Epithelial cell of proximal tubule (primary cell): Measurements from ENCODE around the gene ZNF146. TPM values are rescaled to one million over a fixed set of nuclear protein-coding genes. Genes with fewer than 3 reads are reported as not detected.

Source experiments
- DNase-seq: peaks from one replicate; pipeline ENCODE4 v3.0.0-alpha.2; 2011; ENCODE audit warnings: low read depth
- H3K4me3 ChIP-seq: 2 replicates; pipeline ENCODE4 v1.5.1; 2011; ENCODE audit warnings: low read depth, mild to moderate bottlenecking, low read length
- total RNA-seq: library from RNA; depleted of rRNA; stranded (reverse); fragments of >200 nt; gene quantifications from 2 replicates; pipeline ENCODE4 v1.2.3, GENCODE V29; 2015
- TF ChIP-seq, protein P1 (sequence below): conservative IDR thresholded peaks from 2 replicates; pipeline ENCODE4 v1.5.1; 2012; ENCODE audit warnings: low read depth, mild to moderate bottlenecking, low read length

The ZNF146 gene
- total RNA-seq, 1 donor from 2014 or later, result 103 TPM

DNA sequence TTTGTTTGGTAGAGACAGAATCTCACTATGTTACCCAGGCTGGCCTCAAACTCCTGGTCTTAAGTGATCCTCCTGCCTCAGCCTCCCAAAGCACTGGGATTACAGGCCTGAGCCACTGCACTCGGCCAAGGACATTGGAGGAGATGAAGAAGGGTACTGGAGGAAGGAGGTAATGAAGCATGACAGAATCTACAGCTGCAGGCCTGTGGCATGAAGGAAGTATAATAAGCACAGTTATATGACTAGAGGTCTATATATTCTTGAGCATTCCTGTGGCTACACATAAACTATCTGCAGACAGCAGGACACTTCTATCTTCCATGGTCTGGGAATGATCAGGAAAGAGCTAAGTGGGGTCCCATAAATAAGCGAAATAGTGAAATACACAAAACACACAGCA is 18.7 kb upstream of the ZNF146 start:
- H3K4me3 ChIP-seq, result no peak overlapping the region
- DNase-seq, result no peak
- TF ChIP-seq, protein P1, sequence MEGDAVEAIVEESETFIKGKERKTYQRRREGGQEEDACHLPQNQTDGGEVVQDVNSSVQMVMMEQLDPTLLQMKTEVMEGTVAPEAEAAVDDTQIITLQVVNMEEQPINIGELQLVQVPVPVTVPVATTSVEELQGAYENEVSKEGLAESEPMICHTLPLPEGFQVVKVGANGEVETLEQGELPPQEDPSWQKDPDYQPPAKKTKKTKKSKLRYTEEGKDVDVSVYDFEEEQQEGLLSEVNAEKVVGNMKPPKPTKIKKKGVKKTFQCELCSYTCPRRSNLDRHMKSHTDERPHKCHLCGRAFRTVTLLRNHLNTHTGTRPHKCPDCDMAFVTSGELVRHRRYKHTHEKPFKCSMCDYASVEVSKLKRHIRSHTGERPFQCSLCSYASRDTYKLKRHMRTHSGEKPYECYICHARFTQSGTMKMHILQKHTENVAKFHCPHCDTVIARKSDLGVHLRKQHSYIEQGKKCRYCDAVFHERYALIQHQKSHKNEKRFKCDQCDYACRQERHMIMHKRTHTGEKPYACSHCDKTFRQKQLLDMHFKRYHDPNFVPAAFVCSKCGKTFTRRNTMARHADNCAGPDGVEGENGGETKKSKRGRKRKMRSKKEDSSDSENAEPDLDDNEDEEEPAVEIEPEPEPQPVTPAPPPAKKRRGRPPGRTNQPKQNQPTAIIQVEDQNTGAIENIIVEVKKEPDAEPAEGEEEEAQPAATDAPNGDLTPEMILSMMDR, result no peak

DNA sequence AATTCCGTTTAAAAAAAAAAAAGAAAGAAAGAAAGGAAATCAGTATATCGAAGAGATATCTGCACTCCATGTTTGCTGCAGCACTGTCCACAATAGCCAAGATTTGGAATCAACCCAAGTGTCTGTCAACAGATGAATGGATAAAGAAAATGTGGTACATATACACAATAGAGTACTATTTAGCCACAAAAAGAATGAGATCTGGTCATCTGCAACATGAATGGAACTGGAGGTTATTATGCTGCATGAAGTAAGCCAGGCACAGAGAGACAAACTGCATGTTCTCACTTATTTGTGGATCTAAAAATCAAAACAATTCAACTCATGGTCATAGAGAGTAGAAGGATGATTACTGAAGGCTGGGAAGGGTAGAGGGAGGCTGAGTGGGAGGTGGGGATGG is 16.8 kb upstream of the ZNF146 start:
- DNase-seq, result no peak
- TF ChIP-seq, protein P1, result no peak
- no peak overlapping the region for H3K4me3 ChIP-seq

DNA sequence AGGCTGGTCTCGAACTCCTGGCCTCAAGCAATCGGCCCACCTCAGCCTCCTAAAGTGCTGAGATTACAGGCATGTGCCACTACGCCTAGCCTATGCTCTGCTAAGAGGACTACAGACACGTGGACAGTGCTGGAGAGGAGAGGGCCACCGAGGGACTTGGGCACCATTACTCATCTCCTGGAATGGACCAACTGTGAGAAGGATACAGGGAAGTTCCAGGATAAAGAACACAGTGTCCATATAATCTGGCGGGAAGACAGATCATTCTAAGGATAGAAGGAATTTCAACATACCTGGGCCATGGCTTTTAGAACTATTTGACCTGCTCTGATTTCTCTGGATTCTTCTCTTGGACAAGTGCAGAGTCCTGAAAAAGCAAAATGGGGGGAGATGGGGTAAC is 13.2 kb upstream of the ZNF146 start:
- TF ChIP-seq, protein P1, result no peak
- H3K4me3 ChIP-seq, result no peak overlapping the region
- no peak for DNase-seq

DNA sequence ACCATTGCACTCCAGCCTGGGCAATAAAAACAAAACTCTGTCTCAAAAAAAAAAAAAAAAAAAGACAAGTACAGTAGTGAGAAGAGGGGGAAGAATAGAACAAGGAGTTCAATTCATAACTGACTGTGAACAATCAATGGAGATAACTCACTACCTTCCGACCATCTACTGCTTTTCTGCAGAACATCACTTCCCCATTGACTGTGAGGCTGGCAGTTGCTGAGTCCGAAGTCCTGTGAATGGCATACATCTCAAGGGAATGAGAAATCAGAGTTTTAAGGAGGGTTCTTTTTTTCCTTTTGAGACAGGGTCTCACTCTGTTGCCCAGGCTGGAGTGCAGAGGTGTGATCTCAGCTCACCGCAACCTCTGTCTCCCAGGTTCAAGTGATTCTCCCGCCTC is 11.6 kb upstream of the ZNF146 start:
- H3K4me3 ChIP-seq, result no peak overlapping the region
- no peak for DNase-seq
- TF ChIP-seq, protein P1, result no peak

DNA sequence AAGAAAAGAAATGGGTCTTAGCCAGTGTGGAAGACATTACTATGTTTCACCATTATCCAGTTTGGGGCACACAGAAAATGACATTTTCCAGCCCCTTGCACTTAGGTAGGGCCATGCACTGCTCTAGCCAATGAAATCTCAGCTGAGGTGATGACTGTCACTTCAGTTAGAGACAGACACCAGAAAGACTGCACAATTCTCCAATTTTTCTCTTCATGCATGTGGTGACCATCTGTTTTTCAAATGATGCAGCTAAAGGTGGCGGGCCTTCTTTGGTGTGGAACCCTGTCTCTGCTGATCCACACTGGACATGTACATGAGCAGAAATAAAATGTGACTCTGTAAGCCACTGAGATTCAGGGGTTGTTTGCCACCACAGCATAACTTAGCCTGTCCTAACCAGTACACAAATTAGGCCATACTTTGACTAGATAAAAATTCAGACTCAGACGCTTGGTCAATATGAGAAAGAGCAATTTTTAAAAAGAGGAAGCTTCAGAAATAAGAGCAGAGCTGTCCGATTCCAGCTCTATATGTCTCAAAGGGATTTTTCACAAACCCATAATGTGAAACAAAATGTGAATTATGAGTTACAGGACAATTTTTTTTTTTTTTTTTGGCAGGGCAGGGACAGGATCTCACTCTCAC is 7.2 kb upstream of the ZNF146 start:
- H3K4me3 ChIP-seq, result no peak overlapping the region
- TF ChIP-seq, protein P1, result no peak
- DNase-seq, result no peak

DNA sequence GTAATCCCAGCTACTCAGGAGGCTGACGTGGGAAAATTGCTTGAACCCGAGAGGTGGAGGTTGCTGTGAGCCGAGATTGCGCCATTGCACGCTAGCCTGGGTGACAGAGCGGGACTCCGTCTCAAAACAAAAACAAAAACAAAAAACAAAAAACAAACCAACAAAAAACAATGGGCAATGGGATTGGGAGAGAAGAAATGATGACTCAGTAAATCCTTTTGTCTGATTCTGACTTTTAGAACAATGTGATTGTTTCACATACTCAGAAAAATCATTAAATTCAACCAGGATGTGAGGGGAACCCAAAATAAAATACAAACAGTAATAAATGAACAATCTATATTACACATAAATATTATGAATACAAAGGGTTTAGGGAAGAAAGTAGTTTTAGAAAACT is 5.5 kb upstream of the ZNF146 start:
- no peak for DNase-seq
- H3K4me3 ChIP-seq, result no peak overlapping the region
- TF ChIP-seq, protein P1, result no peak

DNA sequence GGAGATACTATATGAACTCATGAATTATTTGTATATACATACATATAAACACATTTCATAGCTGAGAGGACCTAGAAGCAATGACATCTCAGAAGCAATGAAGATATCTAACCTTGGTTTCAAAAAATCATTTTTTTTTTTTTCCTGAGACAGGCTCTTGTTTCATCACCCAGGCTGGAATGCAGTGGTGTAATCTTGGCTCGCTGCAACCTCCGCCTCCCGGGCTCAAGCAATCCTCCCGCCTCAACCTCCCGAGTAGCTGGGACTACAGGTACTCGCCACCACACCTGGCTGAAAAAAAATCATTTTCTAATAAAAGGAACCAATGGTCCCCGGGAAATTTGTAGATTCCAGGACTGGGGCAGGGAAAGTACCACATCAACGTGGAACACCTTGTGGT is 4.4 kb upstream of the ZNF146 start:
- TF ChIP-seq, protein P1, result no peak
- no peak overlapping the region for H3K4me3 ChIP-seq
- DNase-seq, result no peak
